GM18498 (cell line): Measurements from ENCODE around the gene PSMC5.
"Not testable (repeated sequence)": the region's sequence is repeated elsewhere in the genome, so short reads cannot be mapped to it uniquely, and the experiment has no call there.

Experiments used
- ATAC-seq: cut with Tn5 transposase; IDR thresholded peaks from one replicate; pipeline ENCODE4 v1.9.1; 2021; ENCODE audit warnings: mild to moderate bottlenecking, moderate library complexity; ENCODE audit not compliant: unreplicated experiment

Gene PSMC5

DNA sequence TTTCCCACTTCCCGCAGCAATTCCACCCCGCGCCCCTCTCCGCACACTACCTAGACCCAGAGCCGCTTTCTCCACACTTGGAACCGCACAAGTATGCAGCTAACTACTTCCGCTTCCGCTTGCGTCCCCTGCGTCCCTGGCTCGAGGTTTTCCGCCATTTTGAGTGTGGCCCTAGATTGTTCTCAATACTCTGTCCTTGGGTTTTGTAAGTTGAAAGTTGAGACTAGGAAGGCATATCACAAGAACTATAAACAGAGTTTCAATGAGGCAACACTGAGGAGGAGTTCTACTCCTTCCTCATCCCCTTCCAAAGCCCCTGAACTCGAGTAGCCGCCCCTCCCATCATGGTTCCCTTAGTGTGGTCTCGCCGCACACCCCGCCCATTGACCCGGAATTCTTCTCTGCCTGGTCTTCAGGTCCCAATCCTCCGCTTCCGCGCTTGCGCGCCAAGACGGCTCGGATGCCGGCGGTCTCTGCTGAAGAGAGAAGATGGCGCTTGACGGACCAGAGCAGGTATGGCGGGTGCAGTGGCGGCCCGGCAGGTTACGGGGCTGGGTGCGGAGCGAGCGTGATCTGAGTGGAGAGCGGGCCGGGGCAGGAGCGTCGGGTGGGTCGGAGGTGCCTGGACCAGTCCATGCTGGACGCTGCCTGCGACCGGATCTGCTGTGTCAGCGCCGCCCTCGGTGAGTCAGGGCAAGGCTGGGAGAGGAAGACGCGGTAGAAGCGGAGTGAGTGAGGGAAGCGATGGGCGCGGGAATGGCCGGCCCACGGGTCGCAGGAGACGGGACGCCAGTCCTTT, at the start of gene PSMC5, which contains the start of gene FTSJ3:
Gene PSMC5, plus strand, starts transcription at position 430 of the 799 bp plus-strand sequence. Its CDS starts 60 bp downstream, at position 490.
Gene FTSJ3, minus strand, starts transcription at position 662 of the 799 bp plus-strand sequence. CDS start 761 bp downstream, outside the sequence.
- ATAC-seq, result peak; percentile 88

DNA sequence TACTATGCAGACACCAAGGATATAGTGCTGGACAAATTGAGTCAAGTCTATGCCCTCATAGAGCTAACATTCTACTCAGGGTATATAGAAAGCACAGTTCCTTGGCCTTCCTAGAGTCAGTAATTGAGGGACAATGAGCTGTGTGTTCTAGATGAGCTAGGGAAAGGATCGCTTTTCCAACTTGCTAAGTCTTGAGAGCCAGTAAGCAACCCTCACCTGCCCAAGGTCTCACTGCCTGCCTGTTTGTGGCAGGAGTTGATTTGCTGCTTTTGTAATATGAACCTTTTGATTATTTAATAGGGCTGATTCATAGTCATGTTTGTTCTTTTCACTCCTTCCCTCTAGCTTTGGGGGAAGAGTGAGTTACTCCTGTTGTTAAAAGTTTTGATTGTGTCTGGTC, 46.7 kb upstream of the PSMC5 start:
- ATAC-seq, result no peak

DNA sequence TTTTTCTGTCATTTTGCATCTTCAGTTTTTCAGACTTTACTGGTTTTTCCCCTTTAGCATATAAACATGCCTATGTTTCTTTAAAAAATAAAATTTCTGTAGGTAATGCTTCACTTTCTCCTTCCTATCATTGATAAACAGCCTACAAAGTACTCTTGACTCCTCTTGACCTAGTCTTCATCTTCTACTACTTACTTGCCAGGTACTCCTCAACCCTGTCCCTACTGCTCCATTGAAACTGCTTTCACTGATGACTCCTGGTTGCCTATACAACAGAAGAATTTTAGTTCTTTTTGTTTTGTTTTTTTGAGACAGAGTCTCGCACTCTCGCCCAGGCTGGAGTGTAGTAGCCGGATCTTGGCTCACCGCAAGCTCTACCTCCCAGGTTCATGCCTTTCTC, 46.3 kb upstream of the PSMC5 start:
- ATAC-seq, result no peak

DNA sequence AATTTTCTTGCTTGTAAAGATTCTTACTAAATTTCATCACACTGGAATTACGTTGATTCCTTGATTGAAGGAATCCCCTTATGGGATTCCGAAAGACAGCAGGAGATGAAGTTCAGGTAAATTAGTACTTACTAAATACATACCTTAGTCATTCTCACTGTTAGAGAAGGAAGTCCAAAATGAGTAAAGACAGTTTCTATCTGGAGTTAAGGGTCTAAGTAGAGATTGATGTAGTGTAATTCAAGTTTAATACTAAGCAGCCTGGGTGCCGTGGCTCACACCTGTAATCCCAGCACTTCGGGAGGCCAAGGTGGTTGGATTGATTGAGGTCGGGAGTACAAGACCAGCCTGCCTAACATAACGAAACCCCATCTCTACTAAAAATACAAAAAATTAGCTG, 43.7 kb upstream of the PSMC5 start:
- ATAC-seq, result no peak

DNA sequence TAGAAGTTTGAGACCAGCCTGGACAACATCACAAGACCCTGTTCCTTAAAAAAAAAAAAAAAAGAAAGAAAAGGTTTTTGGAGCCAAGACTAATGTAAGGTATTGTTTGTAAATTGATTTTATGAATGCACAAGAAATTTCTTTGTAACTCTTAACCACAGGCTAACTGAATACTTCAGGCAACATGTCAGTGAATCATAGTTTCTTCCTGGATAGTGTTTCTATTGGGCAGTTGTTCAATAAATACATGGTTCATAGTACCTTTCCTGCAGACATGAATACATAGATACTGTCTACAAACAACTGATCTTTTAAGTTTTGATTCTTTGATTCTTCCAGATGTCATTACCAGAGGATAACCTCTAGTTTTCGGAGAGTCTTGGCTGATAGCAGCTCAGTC, 41.7 kb upstream of the PSMC5 start:
- ATAC-seq, result no peak

DNA sequence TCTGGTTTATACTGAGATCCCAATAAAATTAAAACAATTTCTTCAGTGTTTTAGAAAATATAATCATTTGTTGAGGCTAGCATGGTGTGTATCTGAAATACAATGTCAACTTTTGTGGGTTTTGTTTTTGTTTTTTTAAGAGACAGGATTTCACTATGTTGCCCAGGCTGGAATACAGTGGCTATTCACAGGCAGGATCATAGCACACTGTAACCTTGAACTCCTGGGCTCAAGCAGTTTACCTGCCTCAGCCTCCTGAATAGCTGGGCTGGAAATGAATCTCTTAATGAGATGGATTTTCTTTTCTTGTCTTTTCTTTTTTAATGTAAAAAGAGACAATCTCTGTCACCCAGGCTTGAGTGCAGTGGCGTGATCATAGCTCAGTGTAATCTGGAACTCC, 41.1 kb upstream of the PSMC5 start:
- no peak for ATAC-seq

DNA sequence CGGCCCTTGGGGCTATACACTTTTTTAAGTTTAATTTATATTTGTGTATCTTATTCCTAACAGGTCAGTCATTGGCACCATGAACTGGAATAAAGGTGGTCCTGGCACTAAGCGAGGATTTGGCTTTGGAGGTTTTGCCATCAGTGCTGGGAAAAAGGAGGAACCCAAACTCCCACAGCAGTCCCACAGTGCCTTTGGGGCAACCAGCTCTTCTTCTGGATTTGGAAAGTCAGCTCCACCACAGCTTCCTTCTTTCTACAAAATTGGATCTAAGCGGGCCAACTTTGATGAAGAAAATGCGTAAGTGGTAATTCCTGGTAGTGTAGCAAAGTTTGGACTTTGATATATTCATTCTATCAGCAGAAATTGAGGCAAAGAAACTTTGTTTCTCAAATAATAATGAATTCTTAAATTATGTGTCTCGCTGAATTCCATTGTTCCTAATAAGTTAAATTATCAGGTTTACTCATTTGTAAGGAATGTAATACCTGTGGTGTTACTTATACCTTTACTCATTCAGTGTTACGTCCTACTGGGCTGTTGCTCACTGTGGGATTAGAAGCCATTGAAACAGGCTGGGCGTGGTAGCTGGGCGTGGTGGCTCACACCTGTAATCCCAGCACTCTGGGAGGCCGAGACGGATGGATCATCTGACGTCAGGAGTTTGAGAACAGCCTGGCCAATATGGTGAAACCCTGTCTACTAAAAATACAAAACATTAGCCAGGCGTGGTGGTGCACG, 40.1 kb upstream of the PSMC5 start:
- ATAC-seq, result no peak

DNA sequence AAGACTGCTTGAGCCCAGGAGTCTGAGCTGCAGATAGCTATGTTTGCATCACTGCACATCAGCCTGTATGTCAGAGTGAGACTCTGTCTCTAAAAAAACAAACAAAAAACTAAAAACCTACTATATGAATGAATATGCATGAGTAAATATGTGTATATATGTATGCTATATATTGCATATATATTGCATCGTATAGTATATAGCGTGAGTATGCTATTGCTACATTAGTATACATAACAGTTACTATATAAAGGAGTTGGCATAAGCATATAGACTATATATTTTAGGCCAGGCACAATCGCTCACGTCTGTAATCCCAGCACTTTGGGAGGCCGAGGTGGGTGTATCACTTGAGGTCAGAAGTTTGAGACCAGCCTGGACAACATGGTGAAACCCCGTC, 37.2 kb upstream of the PSMC5 start:
- no peak for ATAC-seq

DNA sequence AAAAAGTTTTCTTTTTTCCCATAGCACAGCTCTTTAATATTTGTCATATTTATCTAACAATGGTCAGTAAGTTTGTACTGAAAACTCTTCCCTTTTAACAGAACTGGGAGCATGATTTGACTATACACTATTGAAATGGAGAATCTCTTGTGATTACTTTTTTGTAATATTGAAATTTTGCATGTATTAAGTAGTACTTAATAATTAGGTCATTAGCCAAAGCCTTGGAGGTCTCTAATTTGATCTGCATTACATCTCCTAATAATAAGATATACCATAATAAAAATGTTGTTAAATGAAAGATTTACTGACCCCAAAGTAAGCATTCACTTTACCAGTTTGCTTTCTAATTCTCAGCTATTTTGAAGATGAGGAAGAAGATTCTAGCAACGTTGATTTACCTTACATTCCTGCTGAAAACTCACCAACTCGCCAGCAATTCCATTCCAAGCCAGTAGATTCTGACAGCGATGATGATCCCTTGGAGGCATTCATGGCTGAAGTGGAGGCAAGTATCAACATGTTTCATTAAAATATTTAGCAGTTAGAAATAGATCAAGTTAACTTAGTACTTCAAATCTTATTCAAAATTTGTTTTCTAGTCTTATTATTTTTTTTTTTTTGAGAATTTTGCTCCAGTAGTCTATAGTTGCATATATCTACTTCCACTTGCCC, 35.0 kb upstream of the PSMC5 start:
- no peak for ATAC-seq

DNA sequence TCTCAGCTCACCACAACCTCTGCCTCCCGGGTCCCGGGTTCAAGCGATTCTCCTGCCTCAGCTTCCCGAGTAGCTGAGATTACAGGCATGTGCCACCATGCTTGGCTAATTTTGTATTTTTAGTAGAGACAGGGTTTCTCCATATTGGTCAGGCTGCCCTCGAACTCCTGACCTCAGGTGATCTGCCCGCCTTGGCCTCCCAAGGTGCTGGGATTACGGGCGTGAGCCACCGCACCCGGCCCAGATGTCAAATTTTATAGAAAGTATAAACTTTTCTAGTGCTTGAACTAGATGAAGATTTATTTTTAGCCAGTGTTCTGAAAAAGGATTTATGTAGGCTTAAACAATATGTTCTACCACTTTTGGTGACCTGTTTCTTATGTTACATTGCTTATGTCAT, 30.9 kb upstream of the PSMC5 start:
- ATAC-seq, result not testable (repeated sequence)

DNA sequence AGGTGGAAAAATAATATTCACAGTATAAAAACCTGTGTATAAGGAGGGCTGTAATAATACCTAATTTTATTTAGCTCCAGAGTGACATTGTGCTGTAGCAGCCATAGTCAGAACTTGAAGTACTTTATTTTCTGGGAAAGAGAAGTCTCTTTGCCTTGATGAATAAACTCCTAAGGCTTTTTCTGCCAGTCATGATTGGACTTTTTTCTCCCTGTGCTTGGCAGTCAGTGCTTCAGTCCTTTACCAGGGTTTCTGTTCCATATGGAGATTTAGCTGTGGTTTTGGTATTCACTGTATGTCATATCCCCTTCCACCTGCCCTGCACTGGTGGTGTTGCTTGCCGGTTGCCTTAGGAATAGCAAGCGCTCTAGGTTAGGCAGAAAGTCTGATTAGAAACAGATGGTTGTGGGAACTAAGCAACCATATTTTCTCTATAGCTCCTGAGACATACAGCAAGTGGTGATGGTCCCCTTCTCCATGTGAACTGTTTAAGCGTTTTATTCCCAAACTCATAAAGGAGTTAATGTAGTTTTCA, 28.6 kb upstream of the PSMC5 start:
- ATAC-seq, result no peak

DNA sequence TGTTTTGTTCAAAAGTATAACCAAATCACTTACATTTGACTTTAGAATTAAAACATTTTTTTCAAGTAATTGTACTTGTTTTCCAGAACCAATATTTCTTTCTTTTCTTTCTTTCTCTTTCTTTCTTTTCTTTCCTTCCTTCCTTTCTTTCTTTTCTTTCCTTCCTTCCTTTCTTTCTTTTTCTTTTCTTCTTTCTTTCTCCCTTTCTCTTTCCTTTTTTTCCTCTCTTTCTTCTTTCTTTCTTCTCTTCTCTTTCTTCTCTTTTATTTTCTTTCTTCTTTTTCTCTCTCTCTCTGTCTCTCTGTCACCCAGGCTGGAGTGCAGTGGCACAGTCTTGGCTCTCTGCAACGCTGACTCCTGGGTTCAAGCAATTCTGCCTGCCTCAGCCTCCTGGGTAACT, 26.4 kb upstream of the PSMC5 start:
- ATAC-seq, result no peak

DNA sequence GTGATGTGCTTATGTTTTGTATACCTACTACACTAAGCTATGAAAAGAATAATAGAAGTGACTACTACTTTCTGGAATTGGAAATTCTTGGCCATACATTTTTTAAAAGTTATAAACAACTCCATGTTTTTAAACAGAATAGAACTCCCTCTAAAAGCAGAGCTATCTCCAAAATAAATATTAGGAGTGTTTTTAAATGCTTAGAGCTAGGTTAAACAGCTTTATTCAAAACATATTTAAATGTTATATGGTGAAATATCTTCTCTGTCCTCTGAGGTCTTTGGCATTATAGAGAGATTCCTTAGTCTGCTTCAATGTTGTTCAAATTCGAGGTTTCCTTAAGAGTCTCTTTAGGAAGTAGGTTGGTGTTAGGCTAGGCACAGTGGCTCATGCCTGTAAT, 22.9 kb upstream of the PSMC5 start:
- no peak for ATAC-seq

DNA sequence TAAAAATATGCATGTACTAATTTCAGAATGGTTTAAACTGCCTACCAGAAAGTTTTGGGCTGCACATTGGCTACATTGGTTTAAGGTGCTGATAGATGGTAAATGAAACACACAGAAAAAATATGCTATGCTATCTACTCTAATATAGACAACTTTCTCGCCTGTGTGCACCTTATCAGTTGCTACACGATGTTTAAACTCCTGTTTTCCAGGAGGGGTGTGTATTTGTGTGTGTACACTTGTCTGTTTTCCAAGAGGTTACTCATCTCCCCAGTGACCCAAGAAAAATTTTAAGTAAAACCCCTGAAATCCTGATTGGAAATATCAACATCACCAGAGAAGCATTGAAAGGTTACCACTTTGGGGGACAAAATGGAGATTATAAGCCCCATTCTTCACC, 21.6 kb upstream of the PSMC5 start:
- no peak for ATAC-seq

DNA sequence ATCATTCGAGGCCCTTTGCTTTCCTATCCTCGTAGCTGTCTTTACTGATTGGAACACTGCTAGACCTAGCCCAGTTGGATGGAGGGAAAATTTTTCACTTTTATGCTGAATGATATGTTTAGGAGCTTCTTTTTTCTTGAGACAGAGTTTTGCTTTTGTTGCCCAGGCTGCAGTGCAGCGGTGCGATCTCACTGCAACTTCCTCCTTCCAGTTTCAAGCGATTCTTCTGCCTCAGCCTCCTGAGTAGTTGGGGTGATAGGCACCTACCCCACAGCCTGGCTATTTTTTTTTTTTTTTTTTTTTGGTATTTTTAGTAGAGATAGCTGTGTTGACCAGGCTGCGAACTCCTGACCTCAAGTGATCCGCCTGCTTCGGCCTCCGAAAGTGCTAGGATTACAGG, 17.3 kb upstream of the PSMC5 start:
- ATAC-seq, result no peak

DNA sequence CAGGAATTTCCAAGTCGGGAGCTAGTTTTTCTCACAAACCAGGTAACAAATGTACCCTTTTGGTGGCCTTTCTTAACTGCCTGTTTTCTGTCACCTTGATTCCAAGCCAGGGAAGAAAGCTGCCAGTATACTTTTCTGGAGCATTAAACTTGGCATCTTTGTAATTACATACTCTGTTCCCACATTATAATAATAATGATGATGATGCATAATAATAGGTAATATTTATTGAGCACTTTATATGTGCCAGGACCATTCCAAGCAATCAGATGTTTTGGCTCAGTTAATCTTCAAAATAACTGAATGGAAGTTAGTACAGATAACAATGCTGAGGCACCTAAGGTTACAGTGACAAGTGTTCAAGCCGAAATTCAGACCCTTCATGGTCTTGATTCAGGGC, 11.1 kb upstream of the PSMC5 start:
- ATAC-seq, result no peak

DNA sequence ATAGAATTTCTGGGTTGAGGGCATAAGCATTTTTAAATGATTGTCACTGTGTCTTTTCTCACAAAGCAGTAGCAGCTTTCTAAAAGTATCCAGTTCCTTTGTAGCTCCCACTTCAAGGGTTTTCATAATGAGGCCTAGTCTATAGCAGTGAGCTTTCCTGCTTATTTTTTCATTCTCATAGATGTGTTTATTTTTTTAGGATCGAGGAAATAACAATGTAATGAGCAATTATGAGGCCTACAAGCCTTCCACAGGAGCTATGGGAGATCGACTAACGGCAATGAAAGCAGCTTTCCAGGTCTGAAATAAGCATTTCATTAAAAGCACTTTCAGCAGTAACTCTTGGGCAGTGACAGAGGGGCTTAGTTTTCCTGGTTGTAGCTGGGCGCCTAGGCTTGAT, 10.6 kb upstream of the PSMC5 start:
- no peak for ATAC-seq

DNA sequence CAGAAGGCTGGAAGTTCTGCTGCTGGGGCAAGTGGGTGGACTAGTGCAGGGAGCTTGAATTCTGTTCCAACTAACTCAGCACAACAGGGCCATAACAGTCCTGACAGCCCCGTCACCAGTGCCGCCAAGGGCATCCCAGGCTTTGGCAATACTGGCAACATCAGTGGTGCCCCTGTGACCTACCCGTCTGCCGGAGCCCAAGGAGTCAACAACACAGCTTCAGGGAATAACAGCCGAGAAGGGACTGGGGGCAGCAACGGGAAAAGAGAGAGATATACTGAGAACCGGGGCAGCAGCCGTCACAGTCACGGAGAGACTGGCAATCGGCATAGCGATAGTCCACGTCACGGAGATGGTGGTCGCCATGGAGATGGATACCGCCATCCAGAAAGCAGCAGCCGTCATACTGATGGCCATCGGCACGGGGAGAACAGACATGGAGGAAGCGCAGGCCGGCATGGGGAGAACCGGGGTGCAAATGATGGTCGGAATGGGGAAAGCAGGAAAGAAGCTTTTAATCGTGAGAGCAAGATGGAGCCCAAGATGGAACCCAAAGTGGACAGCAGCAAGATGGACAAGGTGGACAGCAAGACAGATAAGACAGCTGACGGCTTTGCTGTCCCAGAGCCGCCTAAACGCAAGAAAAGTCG, 9.4 kb upstream of the PSMC5 start:
- no peak for ATAC-seq

DNA sequence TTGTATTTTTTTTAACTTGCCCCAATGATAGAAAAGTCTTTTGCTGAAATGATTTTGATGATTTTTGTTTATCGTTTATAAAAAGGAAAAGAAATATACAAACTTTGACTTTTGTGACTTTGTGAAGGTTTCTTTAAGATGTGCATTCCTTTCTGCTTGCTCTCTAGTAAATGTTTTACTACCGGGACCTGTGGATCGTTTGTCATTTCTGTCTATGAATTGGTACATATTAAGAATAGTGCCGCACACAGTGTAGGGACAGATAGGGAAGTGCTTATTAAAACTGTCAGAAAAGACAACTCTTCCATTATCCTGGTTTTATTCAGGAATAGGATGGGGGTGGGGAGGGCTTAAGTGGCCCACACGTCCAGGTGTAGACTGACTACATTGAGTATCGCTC, 8.1 kb upstream of the PSMC5 start:
- no peak for ATAC-seq

DNA sequence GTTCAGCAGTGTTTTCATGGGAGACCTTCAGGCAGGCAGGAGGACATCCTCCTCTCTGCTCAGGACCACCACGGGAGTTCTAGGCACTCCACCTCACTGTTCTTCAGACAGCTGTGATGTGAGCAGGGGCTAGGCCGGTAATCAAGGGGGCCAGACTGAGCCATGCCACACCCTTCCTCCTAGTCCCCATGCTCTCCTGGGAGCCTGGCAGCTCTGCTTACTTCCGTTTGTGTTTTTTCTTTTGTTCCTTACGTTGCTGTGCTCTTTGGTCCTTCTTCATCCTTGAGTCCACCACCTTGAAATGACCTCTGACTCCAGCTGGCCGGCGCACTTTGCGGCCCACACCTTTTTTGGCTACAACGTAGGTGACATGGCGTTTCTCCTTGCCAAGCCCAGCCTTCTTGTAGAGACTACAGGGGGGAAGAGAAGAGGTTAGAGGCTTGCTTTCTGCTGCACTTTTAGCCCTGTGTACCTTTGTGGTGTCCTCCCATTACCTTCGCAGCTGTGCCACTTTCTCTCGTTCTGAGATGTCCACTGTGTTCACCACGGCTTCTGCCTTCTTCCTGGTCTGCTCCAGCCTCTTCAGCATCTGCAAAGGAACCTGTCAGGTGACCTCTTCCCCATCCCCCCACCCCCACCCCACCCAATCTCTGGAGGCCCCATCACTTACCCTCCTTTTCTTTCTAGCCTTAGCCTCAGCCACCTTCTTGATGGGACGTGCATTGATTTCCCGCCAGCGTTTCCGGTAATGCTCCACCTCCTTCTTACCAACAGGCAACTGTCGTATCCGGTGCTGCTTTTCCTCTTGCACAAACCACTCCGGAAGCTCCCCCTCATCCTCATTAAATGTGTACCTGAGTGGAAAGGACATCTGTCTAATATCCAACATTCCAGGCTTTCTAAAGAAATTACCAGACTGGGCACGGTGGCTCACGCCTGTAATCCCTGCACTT, 7.4 kb upstream of the PSMC5 start:
- ATAC-seq, result no peak
